Bronchial epithelial cell (primary cell): ENCODE measurements around the gene ITGA4. TPM values are rescaled to one million over a fixed set of nuclear protein-coding genes. Genes with fewer than 3 reads are reported as not detected.

ENCODE experiments used
- DNase-seq: peaks from one replicate; pipeline ENCODE4 v3.0.0-alpha.2; 2010; ENCODE audit warnings: low read depth
- FAIRE-seq: peaks from 2 replicates; lab custom pipeline; 2011; peaks lifted over from hg19 to GRCh38; lab: Jason Lieb, UNC
- H3K27me3 ChIP-seq: 2 replicates; pipeline ENCODE4 v1.5.1; 2011; ENCODE audit warnings: low read length; ENCODE audit not compliant: control insufficient read depth, insufficient read depth
- H3K36me3 ChIP-seq: 2 replicates; pipeline ENCODE4 v1.5.1; 2011; ENCODE audit warnings: low read length; ENCODE audit not compliant: control insufficient read depth, insufficient read depth
- H3K4me3 ChIP-seq: 2 replicates; pipeline ENCODE4 v1.5.1; 2011; ENCODE audit warnings: mild to moderate bottlenecking, low read depth, low read length, control low read depth
- CTCF ChIP-seq: IDR thresholded peaks from 2 replicates; pipeline ENCODE4 v1.5.1; 2011; ENCODE audit warnings: mild to moderate bottlenecking, moderate library complexity, low read length, control low read depth, inconsistent platforms; ENCODE audit not compliant: insufficient read depth, severe bottlenecking
- total RNA-seq: library from RNA; depleted of rRNA; stranded (reverse); fragments of >200 nt; gene quantifications from 2 replicates; pipeline ENCODE4 v1.2.1, GENCODE V29; 2014

The ITGA4 gene
- total RNA-seq, 1 donor from 2014 or later = 0.79 TPM

GRCh38 chr2:181472990-181473389 is 15.8 kb downstream of the ITGA4 start:
- H3K36me3 ChIP-seq = no peaks in the 10 kb centered on the region
- no peak for TF ChIP-seq CTCF
- no peak overlapping the region for H3K4me3 ChIP-seq
- FAIRE-seq = no peak
- DNase-seq = no peak
- H3K27me3 ChIP-seq = no peaks in the 10 kb centered on the region

- no peak for TF ChIP-seq CTCF
- FAIRE-seq (no peak), DNase-seq (peak; percentile 2)
- Histone ChIP-seq H3K36me3 (no peaks in the 10 kb centered on the region), H3K27me3 (no peaks in the 10 kb centered on the region), H3K4me3 (no peak overlapping the region)
These were observed 17.2 kb downstream of the ITGA4 start for GRCh38 chr2:181474222-181474881.

GRCh38 chr2:181483211-181483610 is 26.0 kb downstream of the ITGA4 start:
- Histone ChIP-seq H3K36me3 (no peaks in the 10 kb centered on the region), H3K27me3 (no peaks in the 10 kb centered on the region), H3K4me3 (no peak overlapping the region)
- FAIRE-seq (no peak), DNase-seq (no peak)
- no peak for TF ChIP-seq CTCF

- FAIRE-seq (no peak), DNase-seq (no peak)
- no peaks in the 10 kb centered on the region for H3K36me3 ChIP-seq
- no peaks in the 10 kb centered on the region for H3K27me3 ChIP-seq
- no peak overlapping the region for H3K4me3 ChIP-seq
- TF ChIP-seq CTCF = no peak
These were observed 26.7 kb downstream of the ITGA4 start for GRCh38 chr2:181483876-181484275.

- DNase-seq (no peak), FAIRE-seq (no peak)
- no peak overlapping the region for H3K4me3 ChIP-seq
- no peaks in the 10 kb centered on the region for H3K36me3 ChIP-seq
- TF ChIP-seq CTCF = no peak
- H3K27me3 ChIP-seq = no peaks in the 10 kb centered on the region
These were observed 27.9 kb downstream of the ITGA4 start for GRCh38 chr2:181484851-181485637.
